HEK293 (cell line): ENCODE measurements around the gene LY86.

Source experiments
- ZNF146 ChIP-seq: fragments of 450-650 bp; formaldehyde crosslinking; IDR thresholded peaks from 2 replicates; pipeline ENCODE4 v1.5.1; 2016; ENCODE audit warnings: missing biosample characterization, missing genetic modification characterization
- ZNF449 ChIP-seq: fragments of 450-650 bp; formaldehyde crosslinking; IDR thresholded peaks from 2 replicates; pipeline ENCODE4 v1.5.1; 2017; ENCODE audit warnings: missing biosample characterization, mild to moderate bottlenecking, missing genetic modification characterization, moderate library complexity
- TF ChIP-seq, protein P1 (sequence below): fragments of 450-650 bp; formaldehyde crosslinking; IDR thresholded peaks from 2 replicates; pipeline ENCODE4 v1.5.1; 2016; ENCODE audit warnings: missing biosample characterization, missing genetic modification characterization
- TF ChIP-seq, protein P2 (sequence below): fragments of 450-650 bp; formaldehyde crosslinking; IDR thresholded peaks from 2 replicates; pipeline ENCODE4 v1.5.1; 2016; ENCODE audit warnings: missing biosample characterization, missing genetic modification characterization

- TF ChIP-seq ZNF449 (tag by site-specific recombination) (no peak), ZNF146 (tag by site-specific recombination) (no peak)
- TF ChIP-seq, protein P1, sequence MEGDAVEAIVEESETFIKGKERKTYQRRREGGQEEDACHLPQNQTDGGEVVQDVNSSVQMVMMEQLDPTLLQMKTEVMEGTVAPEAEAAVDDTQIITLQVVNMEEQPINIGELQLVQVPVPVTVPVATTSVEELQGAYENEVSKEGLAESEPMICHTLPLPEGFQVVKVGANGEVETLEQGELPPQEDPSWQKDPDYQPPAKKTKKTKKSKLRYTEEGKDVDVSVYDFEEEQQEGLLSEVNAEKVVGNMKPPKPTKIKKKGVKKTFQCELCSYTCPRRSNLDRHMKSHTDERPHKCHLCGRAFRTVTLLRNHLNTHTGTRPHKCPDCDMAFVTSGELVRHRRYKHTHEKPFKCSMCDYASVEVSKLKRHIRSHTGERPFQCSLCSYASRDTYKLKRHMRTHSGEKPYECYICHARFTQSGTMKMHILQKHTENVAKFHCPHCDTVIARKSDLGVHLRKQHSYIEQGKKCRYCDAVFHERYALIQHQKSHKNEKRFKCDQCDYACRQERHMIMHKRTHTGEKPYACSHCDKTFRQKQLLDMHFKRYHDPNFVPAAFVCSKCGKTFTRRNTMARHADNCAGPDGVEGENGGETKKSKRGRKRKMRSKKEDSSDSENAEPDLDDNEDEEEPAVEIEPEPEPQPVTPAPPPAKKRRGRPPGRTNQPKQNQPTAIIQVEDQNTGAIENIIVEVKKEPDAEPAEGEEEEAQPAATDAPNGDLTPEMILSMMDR (tag by site-specific recombination): no peak
- TF ChIP-seq, protein P2, sequence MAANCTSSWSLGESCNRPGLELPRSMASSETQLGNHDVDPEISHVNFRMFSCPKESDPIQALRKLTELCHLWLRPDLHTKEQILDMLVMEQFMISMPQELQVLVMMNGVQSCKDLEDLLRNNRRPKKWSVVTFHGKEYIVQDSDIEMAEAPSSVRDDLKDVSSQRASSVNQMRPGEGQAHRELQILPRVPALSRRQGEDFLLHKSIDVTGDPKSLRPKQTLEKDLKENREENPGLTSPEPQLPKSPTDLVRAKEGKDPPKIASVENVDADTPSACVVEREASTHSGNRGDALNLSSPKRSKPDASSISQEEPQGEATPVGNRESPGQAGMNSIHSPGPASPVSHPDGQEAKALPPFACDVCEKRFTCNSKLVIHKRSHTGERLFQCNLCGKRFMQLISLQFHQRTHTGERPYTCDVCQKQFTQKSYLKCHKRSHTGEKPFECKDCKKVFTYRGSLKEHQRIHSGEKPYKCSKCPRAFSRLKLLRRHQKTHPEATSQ (tag by site-specific recombination): no peak
These were observed 23.8 kb downstream of the LY86 start for GRCh38 chr6:6612308-6612707.
